ENCODE measurements around the gene SLC7A11. TPM values are rescaled to one million over a fixed set of nuclear protein-coding genes. Genes with fewer than 3 reads are reported as not detected.

Gene SLC7A11
- total and polyA plus RNA-seq, 12 donors: 0.03 to 6.5 (median 0.10) TPM; not detected in 1

DNA sequence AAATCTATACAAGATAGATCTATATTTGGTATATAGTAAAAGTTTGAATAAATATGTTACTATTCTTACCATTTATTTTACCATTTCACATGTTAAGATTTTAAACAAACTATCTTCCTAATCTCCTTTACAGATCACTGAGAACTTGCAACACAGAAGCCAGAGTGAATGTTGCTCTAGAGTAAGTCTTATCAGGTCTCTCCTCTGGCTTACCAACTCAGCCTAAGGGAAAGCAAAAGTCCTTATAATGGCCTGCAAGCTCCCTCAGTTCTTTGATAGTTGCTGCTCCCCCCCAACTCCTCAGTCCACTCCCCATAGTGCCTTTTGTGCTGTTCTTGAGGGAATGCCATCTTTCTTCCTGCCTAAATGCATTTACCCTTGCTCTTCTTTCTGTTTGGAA is 25.7 kb upstream of the SLC7A11 start:
- H3K9me3 ChIP-seq (replicated peaks in 1 of 3): no peaks in the 10 kb centered on the region
- no peak for DNase-seq
- no peaks in the 10 kb centered on the region for H3K36me3 ChIP-seq (replicated peaks in 1 of 2)
- H3K27me3 ChIP-seq: no peaks in the 10 kb centered on the region
- no peak overlapping the region for H3K27ac ChIP-seq
- TF ChIP-seq, protein P1, sequence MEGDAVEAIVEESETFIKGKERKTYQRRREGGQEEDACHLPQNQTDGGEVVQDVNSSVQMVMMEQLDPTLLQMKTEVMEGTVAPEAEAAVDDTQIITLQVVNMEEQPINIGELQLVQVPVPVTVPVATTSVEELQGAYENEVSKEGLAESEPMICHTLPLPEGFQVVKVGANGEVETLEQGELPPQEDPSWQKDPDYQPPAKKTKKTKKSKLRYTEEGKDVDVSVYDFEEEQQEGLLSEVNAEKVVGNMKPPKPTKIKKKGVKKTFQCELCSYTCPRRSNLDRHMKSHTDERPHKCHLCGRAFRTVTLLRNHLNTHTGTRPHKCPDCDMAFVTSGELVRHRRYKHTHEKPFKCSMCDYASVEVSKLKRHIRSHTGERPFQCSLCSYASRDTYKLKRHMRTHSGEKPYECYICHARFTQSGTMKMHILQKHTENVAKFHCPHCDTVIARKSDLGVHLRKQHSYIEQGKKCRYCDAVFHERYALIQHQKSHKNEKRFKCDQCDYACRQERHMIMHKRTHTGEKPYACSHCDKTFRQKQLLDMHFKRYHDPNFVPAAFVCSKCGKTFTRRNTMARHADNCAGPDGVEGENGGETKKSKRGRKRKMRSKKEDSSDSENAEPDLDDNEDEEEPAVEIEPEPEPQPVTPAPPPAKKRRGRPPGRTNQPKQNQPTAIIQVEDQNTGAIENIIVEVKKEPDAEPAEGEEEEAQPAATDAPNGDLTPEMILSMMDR (IDR thresholded peaks at IDR 0.05): no peak
- no peak for TF ChIP-seq POLR2A (IDR thresholded peaks at IDR 0.05)
- H3K4me1 ChIP-seq (replicated peaks in 1 of 2): no peaks in the 10 kb centered on the region
- intact Hi-C loops (cut with DNase I): no loop called here
- no peak overlapping the region for H3K4me3 ChIP-seq

DNA sequence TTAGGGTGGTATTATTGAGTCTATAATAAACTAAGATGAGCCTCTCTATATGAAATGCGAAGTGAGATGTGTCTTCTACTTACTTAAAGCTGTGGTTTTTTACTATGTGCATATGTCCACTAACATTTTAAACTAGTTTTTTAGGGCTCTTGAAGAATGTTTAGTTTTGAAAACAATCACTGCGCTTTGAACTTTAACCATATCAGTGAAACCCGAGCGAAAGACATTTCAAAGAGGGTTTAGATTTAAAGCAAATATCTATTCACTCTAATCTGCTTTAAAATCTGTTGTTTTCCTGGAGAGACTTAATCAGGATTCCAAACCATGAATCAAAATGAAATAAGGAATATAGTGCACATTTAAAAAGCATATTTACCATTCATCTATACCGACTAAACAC is 24.8 kb upstream of the SLC7A11 start:
- no peak overlapping the region for H3K27ac ChIP-seq
- H3K9me3 ChIP-seq (replicated peaks in 1 of 3): no peaks in the 10 kb centered on the region
- WGBS, 4 donors: 75 to 88% (median 83%) methylated on average over 5 of the region's 5 CpGs
- no peaks in the 10 kb centered on the region for H3K36me3 ChIP-seq (replicated peaks in 1 of 2)
- no peak for TF ChIP-seq POLR2A (IDR thresholded peaks at IDR 0.05)
- TF ChIP-seq, protein P1 (IDR thresholded peaks at IDR 0.05): no peak
- intact Hi-C loops (cut with DNase I): no loop called here
- H3K4me1 ChIP-seq (replicated peaks in 1 of 2): no peaks in the 10 kb centered on the region
- H3K27me3 ChIP-seq: no peaks in the 10 kb centered on the region
- no peak overlapping the region for H3K4me3 ChIP-seq
- no peak for DNase-seq

DNA sequence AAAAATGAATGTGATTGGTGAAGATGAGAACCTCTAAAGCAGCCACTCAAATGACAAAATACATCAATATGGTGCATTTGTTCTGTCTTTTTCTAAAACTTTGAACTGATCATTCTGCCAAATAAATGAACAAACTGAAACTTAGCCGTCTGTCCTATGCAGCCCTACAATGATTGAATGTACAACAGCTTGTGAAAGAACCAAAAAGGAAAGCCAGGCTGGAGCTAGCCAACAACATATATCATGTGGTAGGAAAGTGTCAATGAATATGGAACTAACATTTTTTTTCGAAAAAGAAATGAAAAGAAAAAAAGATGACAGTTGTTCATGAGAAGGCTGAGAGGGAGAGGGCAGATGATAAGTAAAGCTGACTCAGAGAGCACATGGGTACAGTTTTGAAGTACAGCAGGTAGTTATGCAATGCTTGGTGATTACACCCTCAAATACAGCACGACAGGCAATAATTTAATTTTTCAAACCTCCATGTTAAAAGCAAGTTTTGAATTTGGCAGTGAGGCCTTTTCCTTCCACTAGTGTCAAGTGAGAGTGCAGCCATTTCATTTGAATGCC is 21.2 kb upstream of the SLC7A11 start:
- intact Hi-C loops (cut with DNase I): no loop called here
- Histone ChIP-seq H3K9me3 (replicated peaks in 1 of 3) (no peaks in the 10 kb centered on the region), H3K4me1 (replicated peaks in 1 of 2) (no peaks in the 10 kb centered on the region), H3K36me3 (replicated peaks in 1 of 2) (no peaks in the 10 kb centered on the region), H3K27ac (no peak overlapping the region), H3K4me3 (no peak overlapping the region), H3K27me3 (no peaks in the 10 kb centered on the region)
- TF ChIP-seq POLR2A (IDR thresholded peaks at IDR 0.05): no peak
- TF ChIP-seq, protein P1 (IDR thresholded peaks at IDR 0.05): no peak
- DNase-seq: peak in 1 of 7 donors; percentile 1
- 23 to 42% (median 38%) methylated on average over 3 of the region's 3 CpGs for WGBS, 4 donors

DNA sequence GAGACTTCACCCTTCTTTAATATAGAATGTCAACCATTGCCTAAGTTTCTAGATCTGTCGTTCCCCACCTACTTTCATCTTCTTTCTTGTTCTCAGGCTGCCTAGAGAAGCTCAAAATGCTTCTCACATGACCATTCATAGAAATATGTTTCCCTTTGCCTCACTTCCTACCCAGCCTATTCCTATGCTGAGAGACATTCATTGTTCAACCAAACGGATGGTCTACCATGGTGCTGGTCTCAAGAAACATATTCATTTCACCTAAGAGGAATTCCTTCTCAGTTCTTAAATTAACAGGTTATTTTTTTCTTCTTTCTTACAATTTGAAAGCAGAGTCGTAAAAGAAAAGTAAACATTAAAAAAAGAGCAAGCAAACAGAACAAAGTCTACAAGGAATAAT is 20.3 kb upstream of the SLC7A11 start:
- no peaks in the 10 kb centered on the region for H3K27me3 ChIP-seq
- no peaks in the 10 kb centered on the region for H3K4me1 ChIP-seq (replicated peaks in 1 of 2)
- no peak overlapping the region for H3K27ac ChIP-seq
- 60 to 80% (median 76%) methylated on average over 3 of the region's 3 CpGs for WGBS, 4 donors
- intact Hi-C loops (cut with DNase I): no loop called here
- no peak overlapping the region for H3K4me3 ChIP-seq
- no peaks in the 10 kb centered on the region for H3K9me3 ChIP-seq (replicated peaks in 1 of 3)
- H3K36me3 ChIP-seq (replicated peaks in 1 of 2): no peaks in the 10 kb centered on the region
- TF ChIP-seq, protein P1 (IDR thresholded peaks at IDR 0.05): no peak
- TF ChIP-seq POLR2A (IDR thresholded peaks at IDR 0.05): no peak
- no peak for DNase-seq

Data from adrenal gland (tissue), 12 donors.